Neuronal stem cell (in vitro differentiated cells): ENCODE data around the gene PLA2G2C.

Experiments
- DNase-seq: peaks from one replicate; pipeline ENCODE4 v3.0.0-alpha.2; 2013; ENCODE audit warnings: low spot score
- H2AFZ ChIP-seq: one replicate; pipeline ENCODE4 v1.6.1; 2013; ENCODE audit warnings: mild to moderate bottlenecking, low read length, inconsistent platforms
- H2AK5ac ChIP-seq: 2 replicates; pipeline ENCODE4 v1.6.1; 2013; ENCODE audit warnings: low read depth, mild to moderate bottlenecking, inconsistent platforms, low read length, moderate library complexity, mixed read lengths
- H2BK120ac ChIP-seq: 2 replicates; pipeline ENCODE4 v1.6.1; 2013; ENCODE audit warnings: low read depth, mild to moderate bottlenecking, inconsistent platforms, low read length, moderate library complexity, mixed read lengths
- H2BK12ac ChIP-seq: one replicate; pipeline ENCODE4 v1.6.1; 2013; ENCODE audit warnings: low read length, inconsistent platforms
- H2BK15ac ChIP-seq: 2 replicates; pipeline ENCODE4 v1.6.1; 2013; ENCODE audit warnings: mild to moderate bottlenecking, low read length, inconsistent platforms, mixed read lengths
- H2BK5ac ChIP-seq: one replicate; pipeline ENCODE4 v1.6.1; 2013; ENCODE audit warnings: inconsistent platforms, mild to moderate bottlenecking, low read length, moderate library complexity
- H3K14ac ChIP-seq: one replicate; pipeline ENCODE4 v1.6.1; 2013; ENCODE audit warnings: low read length, inconsistent platforms
- H3K18ac ChIP-seq: 2 replicates; pipeline ENCODE4 v1.6.1; 2013; ENCODE audit warnings: low read length, inconsistent platforms
- H3K23ac ChIP-seq: 2 replicates; pipeline ENCODE4 v1.6.1; 2013; ENCODE audit warnings: low read depth, mild to moderate bottlenecking, mixed read lengths, low read length, inconsistent platforms; ENCODE audit not compliant: poor library complexity
- H3K27ac ChIP-seq: replicated peaks from 3 replicates; pipeline ENCODE4 v1.5.1; 2013; ENCODE audit warnings: low read length, inconsistent platforms
- H3K27me3 ChIP-seq, 3 experiments: 2 replicates each; pipeline ENCODE4 v1.6.1; 2013; ENCODE audit warnings: low read length in 3 of 3, mild to moderate bottlenecking in 2 of 3, inconsistent platforms in 1 of 3, low read depth in 1 of 3, mixed read lengths in 1 of 3, moderate library complexity in 1 of 3; ENCODE audit not compliant: control insufficient read depth in 3 of 3, insufficient read depth in 3 of 3
- H3K36me3 ChIP-seq, 2 donors: replicated peaks in 1 of 2; 2 replicates each; pipeline ENCODE4 v1.6.1; 2013; ENCODE audit warnings: low read length in 2 of 2; ENCODE audit not compliant: control insufficient read depth in 2 of 2, insufficient read depth in 2 of 2
- H3K4ac ChIP-seq: 2 replicates; pipeline ENCODE4 v1.6.1; 2013; ENCODE audit warnings: inconsistent platforms, mild to moderate bottlenecking, low read length, moderate library complexity
- H3K4me1 ChIP-seq, 2 donors: 1 replicate in 1 of 2; 2 replicates in 1 of 2; pipeline ENCODE4 v1.6.1; 2013; ENCODE audit warnings: low read length in 2 of 2, low read depth in 1 of 2; ENCODE audit not compliant: control insufficient read depth in 2 of 2, insufficient read depth in 1 of 2
- H3K4me2 ChIP-seq: one replicate; pipeline ENCODE4 v1.6.1; 2013; ENCODE audit warnings: mild to moderate bottlenecking, low read length, inconsistent platforms; ENCODE audit not compliant: insufficient read depth, poor library complexity, severe bottlenecking
- H3K4me3 ChIP-seq, 2 donors: 2 replicates each; pipeline ENCODE4 v1.5.1; 2013; ENCODE audit warnings: low read length in 2 of 2, mild to moderate bottlenecking in 2 of 2, inconsistent platforms in 1 of 2, moderate library complexity in 1 of 2
- H3K79me1 ChIP-seq: one replicate; pipeline ENCODE4 v1.6.1; 2013; ENCODE audit warnings: low read depth, mild to moderate bottlenecking, inconsistent platforms, low read length, moderate library complexity
- H3K9ac ChIP-seq: one replicate; pipeline ENCODE4 v1.6.1; 2013; ENCODE audit warnings: mild to moderate bottlenecking, low read depth, low read length, inconsistent platforms; ENCODE audit not compliant: poor library complexity
- H3K9me3 ChIP-seq, 2 donors: replicated peaks in 1 of 2; 2 replicates each; pipeline versions ENCODE3 to v1.6.1; 2013; ENCODE audit warnings: low read length in 2 of 2, mild to moderate bottlenecking in 2 of 2, inconsistent platforms in 1 of 2, low read depth in 1 of 2, mixed read lengths in 1 of 2, moderate library complexity in 1 of 2; ENCODE audit not compliant: control insufficient read depth in 2 of 2, insufficient read depth in 1 of 2
- H4K8ac ChIP-seq: one replicate; pipeline ENCODE4 v1.6.1; 2013; ENCODE audit warnings: low read depth, mild to moderate bottlenecking, inconsistent platforms, low read length, moderate library complexity
- H4K91ac ChIP-seq: one replicate; pipeline ENCODE4 v1.6.1; 2013; ENCODE audit warnings: low read length, low read depth, mild to moderate bottlenecking, inconsistent platforms; ENCODE audit not compliant: poor library complexity
- WGBS, 2 donors: extraction: QIAGEN DNeasy Blood & Tissue Kit; methylation state at CpG; one replicate each; pipeline ENCODE4 v1.1.7; 2013; ENCODE audit warnings: missing lambda C conversion rate in 2 of 2, mixed read lengths in 1 of 2; ENCODE audit not compliant: insufficient read length in 2 of 2, insufficient replicate concordance in 1 of 2; ENCODE audit errors: extremely low coverage in 2 of 2; 5-methylcytosine and 5-hydroxymethylcytosine counted together

Gene PLA2G2C

DNA sequence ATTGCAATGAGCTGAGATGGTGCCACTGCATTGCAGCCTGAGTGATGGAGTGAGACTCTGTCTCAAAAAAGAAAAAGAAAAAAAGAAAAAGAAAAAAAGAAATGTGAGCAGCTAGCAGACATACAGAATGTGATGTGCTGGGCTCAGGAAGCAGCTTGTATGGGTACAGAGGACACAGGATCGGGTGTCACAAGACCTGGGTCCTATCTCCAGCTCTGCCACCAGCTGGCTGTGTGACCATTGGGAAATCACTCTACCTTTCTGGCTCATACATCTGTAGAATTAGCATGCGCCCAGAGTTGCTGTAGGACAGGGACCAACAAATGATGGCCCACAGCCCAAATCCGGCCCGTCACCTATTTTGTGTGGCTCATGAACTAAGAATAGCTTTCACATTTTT lies 3.3 kb upstream of the PLA2G2C start:
- Histone ChIP-seq H3K79me1 (no peaks in the 10 kb centered on the region), H3K27ac (no peak overlapping the region), H3K4me1 (peaks cover 3 to 5% of the 10 kb centered on the region in 2 donors), H2BK120ac (no peak overlapping the region), H3K4ac (no peak overlapping the region), H2AK5ac (no peak overlapping the region), H3K18ac (no peak overlapping the region), H3K9me3 (no peaks in the 10 kb centered on the region), H3K36me3 (no peaks in the 10 kb centered on the region), H3K23ac (no peak overlapping the region), H3K4me2 (no peak overlapping the region), H3K14ac (no peak overlapping the region), H3K9ac (no peak overlapping the region), H2AFZ (no peak overlapping the region), H4K91ac (no peak overlapping the region), H3K27me3 (peaks cover 0 to 42% (median 9%) of the 10 kb centered on the region in 3 experiments), H2BK15ac (no peak overlapping the region), H2BK12ac (no peak overlapping the region), H3K4me3 (no peak overlapping the region), H4K8ac (no peak overlapping the region), H2BK5ac (no peak overlapping the region)
- no peak for DNase-seq
- WGBS, 2 donors, result no CpG with 5 or more reads among the region's 4 CpGs

- no peak for DNase-seq
- Histone ChIP-seq H2BK12ac (no peak overlapping the region), H3K9ac (no peak overlapping the region), H3K36me3 (no peaks in the 10 kb centered on the region), H4K8ac (no peak overlapping the region), H3K4me3 (no peak overlapping the region), H3K4me2 (no peak overlapping the region), H3K4ac (no peak overlapping the region), H2AFZ (no peak overlapping the region), H4K91ac (no peak overlapping the region), H2AK5ac (no peak overlapping the region), H3K23ac (no peak overlapping the region), H2BK120ac (no peak overlapping the region), H3K27me3 (peaks cover 0 to 51% (median 9%) of the 10 kb centered on the region in 3 experiments), H3K27ac (no peak overlapping the region), H3K9me3 (no peaks in the 10 kb centered on the region), H2BK15ac (no peak overlapping the region), H3K18ac (no peak overlapping the region), H3K79me1 (no peaks in the 10 kb centered on the region), H2BK5ac (no peak overlapping the region), H3K14ac (no peak overlapping the region), H3K4me1 (peaks cover 3 to 5% of the 10 kb centered on the region in 2 donors)
- no CpG with 5 or more reads among the region's 4 CpGs for WGBS, 2 donors
Measured at GRCh38 chr1:20188455-20188817, 2.1 kb upstream of the PLA2G2C start.

GRCh38 chr1:20187813-20188454 lies 1.6 kb upstream of the PLA2G2C start:
- no CpG with 5 or more reads among the region's 4 CpGs for WGBS, 2 donors
- Histone ChIP-seq H2BK15ac (no peak overlapping the region), H3K79me1 (no peaks in the 10 kb centered on the region), H3K36me3 (no peaks in the 10 kb centered on the region), H3K23ac (no peak overlapping the region), H2BK12ac (no peak overlapping the region), H3K27me3 (peaks cover 0 to 53% (median 9%) of the 10 kb centered on the region in 3 experiments), H4K8ac (no peak overlapping the region), H3K9ac (no peak overlapping the region), H2AK5ac (no peak overlapping the region), H3K4ac (no peak overlapping the region), H3K4me1 (peaks cover 3 to 5% of the 10 kb centered on the region in 2 donors), H3K4me3 (no peak overlapping the region), H2AFZ (no peak overlapping the region), H4K91ac (no peak overlapping the region), H3K27ac (no peak overlapping the region), H2BK120ac (no peak overlapping the region), H3K4me2 (no peak overlapping the region), H3K9me3 (no peaks in the 10 kb centered on the region), H3K14ac (no peak overlapping the region), H3K18ac (no peak overlapping the region), H2BK5ac (no peak overlapping the region)
- DNase-seq, result no peak

DNA sequence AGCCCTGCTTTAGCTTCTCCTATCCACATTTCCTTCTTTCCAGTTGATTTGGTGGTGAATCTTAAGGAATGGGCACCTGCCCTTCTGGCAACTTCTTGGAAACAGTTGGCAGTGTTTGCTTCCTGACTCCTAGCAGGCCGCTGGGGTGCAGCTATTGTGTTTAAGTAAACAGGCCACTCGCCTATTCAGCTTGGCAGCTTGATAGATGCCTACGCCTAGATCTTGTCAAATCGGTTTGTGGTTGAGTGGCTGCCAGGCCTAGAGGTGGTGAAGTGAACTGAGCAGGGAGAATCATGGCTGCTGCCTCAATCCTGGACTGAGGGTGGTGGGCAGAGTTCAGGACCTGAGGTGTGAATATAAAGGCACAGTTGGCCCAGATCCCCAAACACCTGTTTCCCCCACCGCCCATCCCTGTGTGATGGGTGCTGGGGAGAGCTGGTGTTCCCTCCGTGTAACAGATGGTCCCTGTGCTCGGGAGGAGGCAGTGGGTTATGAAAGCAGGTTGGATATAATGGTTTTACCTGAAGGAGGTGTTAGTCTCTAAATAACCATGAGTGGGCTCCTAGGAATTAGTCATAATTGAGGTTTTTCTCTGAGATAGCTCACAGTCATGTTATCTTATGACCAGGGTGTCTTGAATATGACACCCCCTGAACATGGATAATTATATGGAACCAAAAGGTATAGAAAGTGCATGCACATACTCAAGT lies 940 bp upstream of the PLA2G2C start:
- Histone ChIP-seq H2AK5ac (no peak overlapping the region), H2BK5ac (no peak overlapping the region), H3K4me2 (no peak overlapping the region), H3K27ac (no peak overlapping the region), H3K4ac (no peak overlapping the region), H2BK12ac (no peak overlapping the region), H3K79me1 (no peaks in the 10 kb centered on the region), H3K9me3 (no peaks in the 10 kb centered on the region), H3K36me3 (no peaks in the 10 kb centered on the region), H3K14ac (no peak overlapping the region), H3K18ac (no peak overlapping the region), H3K27me3 (peaks cover 0 to 53% (median 9%) of the 10 kb centered on the region in 3 experiments), H2BK120ac (no peak overlapping the region), H4K91ac (no peak overlapping the region), H3K23ac (no peak overlapping the region), H2AFZ (no peak overlapping the region), H3K9ac (no peak overlapping the region), H3K4me3 (peak overlapping the region in 1 of 2 donors; percentile 9), H4K8ac (no peak overlapping the region), H2BK15ac (no peak overlapping the region), H3K4me1 (peaks cover 3 to 5% of the 10 kb centered on the region in 2 donors)
- no peak for DNase-seq
- WGBS, 2 donors, result no CpG with 5 or more reads among the region's 7 CpGs
